HG03103 (cell line): ENCODE results near the gene TMPO.
"Not testable (repeated sequence)": the region's sequence is repeated elsewhere in the genome, so short reads cannot be mapped to it uniquely, and the experiment has no call there.

Experiments used
- ATAC-seq: cut with Tn5 transposase; IDR thresholded peaks from one replicate; pipeline ENCODE4 v1.9.1; 2021; ENCODE audit warnings: low read depth; ENCODE audit not compliant: unreplicated experiment

Gene TMPO

DNA sequence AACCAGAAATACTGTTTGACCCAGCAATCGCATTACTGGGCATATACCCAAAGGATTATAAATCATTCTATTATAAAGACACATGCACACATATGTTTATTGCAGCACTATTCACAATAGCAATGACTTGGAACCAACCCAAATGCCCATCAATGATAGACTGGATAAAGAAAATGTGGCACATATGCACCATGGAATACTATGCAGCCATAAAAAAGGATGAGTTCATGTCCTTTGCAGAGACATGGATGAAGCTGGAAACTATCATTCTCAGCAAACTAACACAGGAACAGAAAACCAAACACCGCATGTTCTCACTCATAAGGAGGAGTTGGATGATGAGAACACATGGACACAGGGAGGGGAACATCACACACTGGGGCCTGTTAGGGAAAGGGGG is 61.4 kb downstream of the TMPO start:
- not testable (repeated sequence) for ATAC-seq

DNA sequence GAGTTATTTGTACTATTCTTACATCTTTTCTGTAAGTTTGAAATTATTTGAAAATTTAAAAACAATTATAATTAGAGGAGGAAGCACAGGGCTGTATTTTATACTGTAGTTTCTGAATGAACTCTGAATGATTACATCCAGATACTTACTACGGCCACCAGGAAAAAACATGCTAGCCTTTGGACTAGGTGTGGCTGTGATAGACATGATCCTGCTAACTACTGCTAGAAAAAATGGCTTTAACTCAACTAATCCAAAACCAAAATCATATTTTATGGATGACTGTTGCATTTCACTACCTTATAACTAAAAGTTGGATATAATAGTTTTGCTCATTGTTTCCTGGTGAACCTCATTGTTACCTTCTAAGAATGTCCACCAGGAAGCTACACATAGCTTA is 63.0 kb downstream of the TMPO start:
- ATAC-seq = no peak

DNA sequence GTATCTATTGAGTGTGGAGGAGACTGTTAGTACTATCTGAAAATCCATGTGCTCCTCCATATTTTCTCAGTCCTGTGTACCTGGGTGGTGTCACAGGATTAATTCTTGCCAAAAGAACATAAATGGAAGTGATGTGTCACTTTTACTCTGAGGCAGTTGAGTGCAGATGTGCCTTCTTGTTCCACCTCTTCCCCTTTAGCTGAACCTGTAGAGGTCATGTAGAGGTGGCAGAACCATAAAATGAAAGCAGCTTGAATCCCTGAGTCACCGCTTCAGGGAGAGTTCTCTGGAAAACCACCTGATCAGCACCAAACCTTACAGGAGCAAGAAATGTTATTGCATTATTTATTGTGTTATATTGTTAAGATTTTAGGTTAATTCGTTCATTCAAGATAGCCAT is 63.4 kb downstream of the TMPO start:
- ATAC-seq = no peak

DNA sequence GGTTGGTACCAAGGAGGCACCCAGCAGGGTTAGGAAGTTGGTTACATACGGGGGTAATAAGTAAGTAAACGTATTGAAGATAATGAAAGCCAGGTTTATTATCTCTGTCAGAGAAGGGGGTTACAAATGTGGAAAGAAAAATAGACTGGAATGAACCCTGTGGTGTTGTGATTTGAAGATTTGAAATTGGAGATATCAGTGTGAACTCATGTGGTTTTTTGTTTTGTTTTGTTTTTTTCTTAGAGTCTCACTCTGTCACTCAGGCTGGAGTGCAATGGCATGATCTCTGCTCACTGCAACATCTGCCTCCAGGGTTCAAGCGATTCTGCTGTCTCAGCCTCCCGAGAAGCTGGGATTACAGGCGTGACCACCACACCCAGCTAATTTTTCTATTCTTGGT is 64.0 kb downstream of the TMPO start:
- no peak for ATAC-seq

DNA sequence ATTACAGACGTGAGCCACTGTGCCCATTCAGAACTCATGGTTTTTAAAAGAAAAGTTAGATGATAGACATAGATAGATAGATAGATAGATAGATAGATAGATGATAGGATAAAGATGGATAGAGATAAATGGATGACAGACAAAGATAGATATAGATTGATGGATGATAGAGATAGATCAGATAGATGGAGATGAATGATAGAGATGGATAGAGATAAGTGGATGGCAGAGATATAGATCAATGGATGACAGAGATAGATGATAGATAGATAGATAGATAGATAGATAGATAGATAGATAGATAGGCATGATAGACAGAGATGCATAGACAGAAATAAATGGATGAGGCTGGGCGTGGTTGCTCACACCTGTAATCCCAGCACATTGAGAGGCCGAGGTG is 64.4 kb downstream of the TMPO start:
- ATAC-seq = no peak

DNA sequence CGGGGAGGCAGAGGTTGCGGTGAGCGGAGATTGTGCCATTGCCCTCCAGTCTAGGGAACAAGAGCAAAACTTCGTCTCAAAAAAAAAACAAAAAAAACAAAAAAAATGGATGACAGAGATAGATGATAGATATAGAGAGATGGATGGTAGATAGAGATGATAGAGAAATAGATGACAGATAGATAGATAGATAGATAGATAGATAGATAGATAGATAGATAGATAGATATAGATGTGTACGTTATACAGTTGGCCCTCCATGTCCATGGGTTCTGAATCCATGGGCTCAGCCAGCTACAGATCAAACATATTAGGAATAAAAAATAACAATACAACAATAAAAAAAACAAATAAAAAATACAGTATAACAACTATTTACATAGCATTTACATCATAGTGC is 65.3 kb downstream of the TMPO start:
- no peak for ATAC-seq

DNA sequence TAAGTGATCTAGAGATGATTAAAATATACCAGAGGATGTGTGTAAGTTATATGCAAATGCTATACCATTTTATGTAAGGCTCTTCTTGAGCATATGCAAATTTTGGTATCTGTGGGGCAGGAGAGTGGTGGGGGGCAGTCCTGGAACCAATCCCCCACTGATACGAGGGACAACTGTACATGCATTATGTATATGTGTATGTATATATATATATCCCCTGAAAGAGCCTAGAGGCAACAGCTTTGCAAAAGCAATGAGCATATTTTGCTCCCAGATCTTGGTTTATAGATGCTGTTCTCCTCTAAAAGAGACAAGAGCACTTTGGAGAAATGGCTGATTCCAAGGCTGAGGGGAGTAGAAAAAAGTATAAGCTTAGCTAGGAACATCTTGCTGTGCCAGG is 65.7 kb downstream of the TMPO start:
- no peak for ATAC-seq

DNA sequence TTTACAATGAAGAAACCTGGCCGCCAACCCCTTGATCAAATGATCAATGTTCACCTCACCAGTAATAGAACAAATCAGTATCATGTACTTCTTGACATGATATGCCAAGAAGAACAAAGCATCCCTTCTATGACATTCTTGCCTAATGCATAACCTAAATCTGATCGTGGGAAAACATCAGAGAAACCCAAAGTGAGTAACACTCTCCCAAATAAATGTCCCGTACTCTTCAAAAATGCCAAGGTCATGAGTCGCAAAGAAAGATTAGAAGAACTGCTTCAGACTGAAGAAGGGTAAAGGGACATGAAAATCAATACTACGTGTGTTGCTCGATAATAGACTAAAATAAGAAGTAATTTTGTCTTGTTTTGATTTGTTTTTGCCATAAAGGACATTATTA is 66.7 kb downstream of the TMPO start:
- no peak for ATAC-seq

DNA sequence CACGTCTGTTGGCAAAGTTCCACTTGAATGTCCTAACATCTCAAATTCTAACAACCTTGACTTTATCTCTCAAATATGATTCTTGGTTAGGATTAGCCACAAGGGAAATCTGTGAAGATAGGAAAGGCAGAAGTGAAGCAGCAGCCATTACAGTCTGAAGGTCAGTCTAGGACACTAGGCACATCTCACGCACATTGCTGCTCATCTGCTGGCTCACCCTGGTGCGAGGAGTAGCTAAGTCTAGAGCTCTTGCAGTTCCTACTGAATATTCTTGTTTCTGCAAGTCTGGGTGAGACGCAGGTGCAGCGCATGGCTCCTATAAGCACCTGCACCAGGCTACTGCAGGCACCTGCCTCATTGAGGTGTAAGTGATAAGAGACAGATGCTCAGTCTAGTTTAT is 71.7 kb downstream of the TMPO start:
- no peak for ATAC-seq

DNA sequence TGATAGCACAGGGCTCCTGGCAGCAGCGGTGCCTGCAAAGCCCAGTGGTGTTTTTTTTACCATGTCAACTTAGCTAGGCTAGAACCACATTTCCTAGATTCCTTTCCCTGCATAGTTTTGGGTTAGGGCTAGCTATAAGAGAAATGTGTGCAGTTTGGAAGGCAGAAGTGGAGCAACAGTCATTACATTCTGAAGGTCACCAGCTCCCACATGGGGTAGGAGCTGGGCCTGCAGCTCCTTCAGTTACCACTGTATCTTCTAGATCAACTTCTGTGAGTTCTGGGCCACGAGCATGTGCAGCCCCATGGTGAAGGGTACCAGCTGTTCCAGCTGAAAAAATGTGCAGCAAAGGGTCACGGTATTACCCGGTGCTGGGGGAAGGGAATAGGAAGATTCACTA is 75.8 kb downstream of the TMPO start:
- no peak for ATAC-seq

DNA sequence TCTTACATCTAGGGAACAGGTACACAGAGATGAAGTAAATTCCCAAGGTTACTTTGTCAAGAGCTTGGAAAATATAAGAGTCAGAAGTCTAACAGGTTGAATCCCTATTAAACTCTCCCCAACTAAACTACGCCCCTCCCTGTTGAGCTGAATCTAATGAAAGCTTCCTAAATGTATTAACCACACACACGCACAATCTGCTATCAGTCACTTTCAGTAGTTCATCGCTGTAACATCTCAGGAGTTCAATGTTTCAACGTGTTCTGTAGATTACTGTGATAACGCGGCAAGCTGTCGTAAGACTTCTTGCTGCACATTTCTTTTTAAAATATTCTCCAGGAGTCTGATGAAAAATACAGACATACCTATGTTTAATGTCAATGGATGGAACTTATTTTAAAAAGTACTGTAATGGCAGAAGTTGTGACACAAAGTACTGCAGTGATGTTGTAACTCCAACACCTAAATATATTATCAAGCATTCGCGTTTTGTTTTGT is 77.5 kb downstream of the TMPO start:
- no peak for ATAC-seq

DNA sequence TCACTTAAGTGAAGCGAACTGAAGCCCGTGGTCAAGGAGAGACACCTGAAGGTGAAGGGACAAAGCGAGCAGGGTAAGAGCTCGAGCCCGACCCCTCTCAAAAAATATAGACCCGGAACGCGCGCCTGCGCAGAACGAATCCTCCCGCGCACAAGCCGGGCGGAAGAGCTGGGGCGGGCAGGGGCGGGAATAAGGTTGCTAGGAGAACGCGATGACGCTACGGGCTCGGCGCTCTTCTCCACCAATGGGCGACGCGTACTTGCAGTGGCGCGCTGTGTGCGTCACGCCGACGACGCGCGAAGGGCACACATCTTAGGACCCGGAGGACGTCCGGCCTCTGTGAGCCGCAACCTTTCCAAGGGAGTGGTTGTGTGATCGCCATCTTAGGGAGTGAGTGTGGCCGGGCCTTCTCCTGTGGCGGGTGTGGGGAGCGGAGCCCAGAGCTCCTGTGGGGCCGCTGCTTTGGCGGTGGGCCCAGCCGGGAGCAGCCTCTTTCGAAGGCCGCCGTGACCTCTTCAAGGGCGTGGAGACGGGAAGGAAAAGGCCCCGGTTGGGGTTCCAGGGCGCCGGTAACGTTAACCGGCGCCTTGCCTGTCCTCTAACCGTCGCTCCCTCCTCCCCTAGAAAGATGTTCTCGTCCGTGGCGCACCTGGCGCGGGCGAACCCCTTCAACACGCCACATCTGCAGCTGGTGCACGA is 78.1 kb downstream of the TMPO start, which contains the start of gene SLC25A3:
SLC25A3 (plus strand) TSS at position 336 of the 699 bp plus-strand sequence; CDS start at position 629, 293 bp downstream.
- ATAC-seq = peak; percentile 99

DNA sequence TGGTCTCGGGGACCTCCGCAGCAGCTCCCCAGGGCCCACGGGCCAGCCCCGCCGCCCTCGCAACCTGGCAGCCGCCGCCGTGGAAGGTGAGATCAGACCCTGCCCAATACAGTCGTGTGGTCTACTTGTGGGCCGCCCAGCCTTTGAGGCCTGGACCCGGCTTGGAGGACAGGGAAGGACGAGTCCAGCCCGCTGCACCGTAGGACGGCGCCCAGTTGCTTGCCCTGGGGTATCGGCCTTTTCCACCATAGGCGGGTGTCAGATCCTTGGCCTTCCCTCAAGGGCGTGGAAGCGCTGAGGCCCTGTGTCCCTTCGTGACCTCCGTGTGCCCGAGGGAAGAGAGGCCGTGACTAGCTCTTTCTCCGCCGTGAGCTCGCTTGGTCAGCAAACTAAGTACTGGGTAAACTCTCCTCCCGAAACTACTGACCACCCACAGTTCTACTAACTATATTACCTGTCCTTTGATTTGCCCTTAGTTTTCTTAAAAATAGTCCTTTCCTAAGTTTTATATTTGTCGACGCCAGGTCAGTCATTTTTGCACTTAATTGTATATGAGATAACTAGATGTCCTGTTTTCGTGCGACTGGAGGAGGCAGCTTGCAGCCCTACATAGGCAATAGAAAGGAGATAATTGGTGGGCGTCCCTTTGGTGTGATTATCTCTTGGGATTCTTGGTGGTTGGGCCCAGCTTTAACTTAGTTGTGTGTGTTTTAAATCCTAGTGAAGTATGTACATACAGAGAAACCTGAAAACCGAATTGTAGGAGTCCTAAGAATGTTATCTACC is 78.9 kb downstream of the TMPO start:
- ATAC-seq = no peak

DNA sequence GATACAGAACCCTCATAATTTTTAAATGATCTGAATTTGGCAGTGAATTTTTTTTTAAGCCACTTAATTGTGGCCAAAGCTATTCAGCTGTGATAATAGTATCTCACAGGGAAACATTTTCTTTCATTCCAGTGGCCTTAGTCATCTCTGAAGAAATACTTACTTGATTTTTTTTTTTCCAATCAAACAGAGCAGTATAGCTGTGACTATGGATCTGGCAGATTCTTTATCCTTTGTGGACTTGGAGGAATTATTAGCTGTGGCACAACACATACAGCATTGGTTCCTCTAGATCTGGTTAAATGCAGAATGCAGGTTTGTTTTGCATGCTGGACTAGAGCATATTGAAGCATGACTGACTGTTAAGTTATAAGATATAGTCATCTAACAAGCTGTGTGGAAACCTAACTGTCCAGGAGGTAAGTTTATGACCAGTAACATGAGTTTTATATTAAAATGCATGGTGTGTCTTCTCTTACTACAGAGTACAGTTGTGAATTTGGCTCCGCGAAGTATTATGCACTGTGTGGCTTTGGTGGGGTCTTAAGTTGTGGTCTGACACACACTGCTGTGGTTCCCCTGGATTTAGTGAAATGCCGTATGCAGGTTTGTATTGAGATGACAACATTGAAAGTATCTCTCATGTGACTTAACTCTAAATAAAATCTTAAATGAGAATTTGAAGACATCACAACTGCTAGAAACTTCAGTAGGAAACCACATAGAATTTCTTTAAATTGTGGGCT is 80.0 kb downstream of the TMPO start:
- no peak for ATAC-seq

DNA sequence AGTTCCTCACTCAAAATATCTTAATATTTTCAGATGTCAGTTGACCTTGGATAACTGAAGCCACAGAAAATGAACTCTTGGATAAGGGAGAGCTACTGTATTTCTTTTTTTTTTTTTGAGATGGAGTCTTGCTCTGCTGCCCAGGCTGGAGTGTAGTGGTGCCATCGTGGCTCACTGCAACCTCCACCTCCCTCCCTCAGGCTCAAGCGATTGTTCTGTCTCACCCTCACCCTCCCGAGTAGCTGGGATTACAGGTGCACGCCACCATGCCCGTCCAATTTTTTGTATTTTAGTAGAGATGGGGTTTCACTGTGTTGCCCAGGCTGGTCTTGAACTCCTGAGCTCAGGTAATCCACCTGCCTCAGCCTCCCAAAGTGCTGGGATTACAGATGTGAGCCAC is 81.9 kb downstream of the TMPO start:
- ATAC-seq = not testable (repeated sequence)
